HG03175 (cell line): ENCODE data around the gene LSS.
"Not testable (repeated sequence)": the region's sequence is repeated elsewhere in the genome, so short reads cannot be mapped to it uniquely, and the experiment has no call there.

Experiments used
- ATAC-seq: cut with Tn5 transposase; IDR thresholded peaks from one replicate; pipeline ENCODE4 v1.9.1; 2021; ENCODE audit warnings: mild to moderate bottlenecking, moderate library complexity; ENCODE audit not compliant: unreplicated experiment

Gene LSS

DNA sequence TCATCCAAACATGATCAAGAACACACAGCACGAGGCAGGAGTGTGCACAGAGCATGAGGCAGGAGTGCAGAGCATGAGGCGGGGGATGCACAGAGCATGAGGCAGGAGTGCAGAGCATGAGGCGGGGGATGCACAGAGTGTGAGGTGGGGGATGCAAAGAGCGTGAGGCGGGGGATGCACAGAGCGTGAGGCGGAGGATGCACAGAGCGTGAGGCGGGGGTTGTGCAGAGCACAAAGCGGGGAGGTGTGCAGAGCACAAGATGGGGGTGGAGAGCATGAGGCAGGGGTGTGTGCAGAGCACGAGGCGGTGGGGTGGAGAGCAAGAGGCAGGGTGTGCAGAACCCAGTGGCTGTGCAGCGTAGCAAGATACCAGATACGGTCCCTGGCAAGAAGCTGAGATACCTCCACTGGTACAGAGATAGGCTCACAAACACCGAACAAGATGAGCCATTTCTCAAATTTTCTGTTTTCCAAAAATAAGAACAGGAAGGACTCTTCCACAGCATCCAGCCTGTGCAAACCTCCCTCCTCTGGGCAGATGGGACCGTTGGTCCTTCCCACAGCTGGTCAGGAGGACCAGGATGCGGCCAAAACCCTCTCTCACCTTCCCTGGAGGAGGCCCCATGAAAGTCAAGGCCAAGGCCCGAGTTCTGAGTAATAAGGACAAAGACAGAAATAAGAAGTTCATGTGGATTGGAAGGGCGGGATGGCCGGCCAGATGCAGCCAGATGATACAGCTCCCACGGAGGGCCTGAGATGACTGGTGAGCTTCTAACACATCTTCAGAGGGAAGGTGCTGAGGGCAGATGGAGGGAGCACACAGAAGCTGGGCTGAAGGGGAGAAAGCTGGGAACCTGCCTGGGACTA, 56.3 kb downstream of the LSS start:
- ATAC-seq = no peak

DNA sequence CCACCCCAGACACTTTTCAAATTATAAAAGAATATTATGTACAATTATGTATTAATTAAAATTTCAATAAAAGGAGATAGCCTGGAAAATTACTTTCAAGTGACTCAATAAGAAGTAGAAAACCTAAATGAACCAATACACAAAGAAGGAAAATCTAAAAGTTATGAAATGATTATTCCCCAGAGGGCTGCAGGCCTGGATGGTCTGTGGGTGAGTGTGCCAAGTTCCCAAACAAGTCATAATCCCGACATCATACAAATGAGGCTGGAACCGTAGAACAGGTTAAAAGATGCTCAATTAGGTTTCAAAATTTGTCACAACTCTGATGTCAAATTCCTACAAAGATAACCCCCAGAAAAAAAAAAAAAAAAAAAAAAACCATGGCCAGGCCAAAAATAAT, 57.0 kb downstream of the LSS start:
- ATAC-seq = no peak

DNA sequence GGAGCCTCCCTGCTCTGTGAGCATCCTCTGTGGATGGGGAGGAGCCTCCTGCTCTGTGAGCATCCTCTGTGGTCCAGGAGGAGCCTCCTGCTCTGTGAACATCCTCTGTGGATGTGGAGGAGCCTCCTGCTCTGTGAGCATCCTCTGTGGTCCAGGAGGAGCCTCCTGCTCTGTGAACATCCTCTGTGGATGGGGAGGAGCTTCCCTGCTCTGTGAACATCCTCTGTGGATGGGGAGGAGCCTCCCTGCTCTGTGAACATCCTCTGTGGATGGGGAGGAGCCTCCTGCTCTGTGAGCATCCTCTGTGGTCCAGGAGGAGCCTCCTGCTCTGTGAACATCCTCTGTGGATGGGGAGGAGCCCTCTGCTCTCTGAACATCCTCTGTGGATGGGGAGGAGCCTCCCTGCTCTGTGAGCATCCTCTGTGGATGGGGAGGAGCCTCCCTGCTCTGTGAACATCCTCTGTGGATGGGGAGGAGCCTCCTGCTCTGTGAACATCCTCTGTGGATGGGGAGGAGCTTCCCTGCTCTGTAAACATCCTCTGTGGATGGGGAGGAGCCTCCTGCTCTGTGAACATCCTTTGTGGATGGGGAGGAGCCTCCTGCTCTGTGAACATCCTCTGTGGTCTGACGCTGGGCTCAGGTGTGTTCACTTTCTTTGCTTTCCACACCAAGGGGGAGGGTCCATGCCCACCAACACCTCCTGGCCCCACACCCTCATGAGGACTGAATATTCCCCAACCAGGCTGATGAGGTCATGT, 58.0 kb downstream of the LSS start:
- not testable (repeated sequence) for ATAC-seq

DNA sequence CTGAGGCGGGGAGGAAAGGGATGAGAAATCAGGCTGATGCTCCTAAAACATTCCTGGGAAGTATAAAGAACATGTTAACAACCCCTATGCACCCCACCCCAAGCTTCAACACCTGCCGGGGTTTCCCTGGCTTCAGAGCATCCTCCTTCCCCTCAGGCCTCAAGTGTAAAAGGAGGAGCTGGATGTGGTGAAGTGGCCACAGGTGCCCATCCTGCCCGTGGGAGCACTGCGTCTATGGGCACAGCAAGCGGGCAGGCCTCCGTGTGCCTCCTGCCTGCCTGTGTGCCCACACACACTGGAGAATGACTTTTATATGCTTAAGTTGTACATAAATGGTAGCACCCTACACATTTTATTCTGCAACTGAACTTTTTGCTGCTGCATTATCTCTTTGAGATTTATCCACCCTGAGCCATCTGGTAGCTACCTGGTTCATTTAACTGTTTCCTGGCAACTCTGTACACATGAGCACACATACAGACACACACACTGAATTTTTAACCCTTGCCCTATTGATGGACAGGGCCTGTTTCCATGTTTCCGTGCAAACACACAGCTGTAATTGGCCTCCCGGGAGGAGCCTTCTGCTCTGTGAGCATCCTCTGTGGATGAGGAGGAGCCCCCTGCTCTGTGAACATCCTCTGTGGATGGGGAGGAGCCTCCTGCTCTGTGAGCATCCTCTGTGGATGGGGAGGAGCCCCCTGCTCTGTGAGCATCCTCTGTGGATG, 59.8 kb downstream of the LSS start:
- no peak for ATAC-seq

DNA sequence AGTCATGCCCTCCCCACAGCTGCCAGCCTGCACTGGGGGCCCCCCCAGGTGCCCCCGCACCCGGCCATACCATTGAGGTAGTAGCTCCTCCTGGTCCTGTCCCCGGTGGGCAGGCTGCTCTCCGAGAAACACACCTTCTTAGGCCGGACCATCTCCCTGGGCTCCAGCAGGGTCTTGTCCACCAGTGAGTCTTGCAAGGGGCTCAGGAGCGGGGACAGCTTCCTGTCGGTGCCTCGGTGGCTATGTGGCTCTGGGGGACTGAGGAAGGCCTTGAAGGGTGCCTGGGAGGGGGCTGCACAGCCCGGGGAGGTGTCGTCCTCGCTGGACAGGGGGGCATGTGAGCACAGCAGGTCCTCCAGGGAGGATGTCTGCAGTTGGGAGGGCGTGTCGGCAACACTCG, 60.3 kb downstream of the LSS start:
- no peak for ATAC-seq

DNA sequence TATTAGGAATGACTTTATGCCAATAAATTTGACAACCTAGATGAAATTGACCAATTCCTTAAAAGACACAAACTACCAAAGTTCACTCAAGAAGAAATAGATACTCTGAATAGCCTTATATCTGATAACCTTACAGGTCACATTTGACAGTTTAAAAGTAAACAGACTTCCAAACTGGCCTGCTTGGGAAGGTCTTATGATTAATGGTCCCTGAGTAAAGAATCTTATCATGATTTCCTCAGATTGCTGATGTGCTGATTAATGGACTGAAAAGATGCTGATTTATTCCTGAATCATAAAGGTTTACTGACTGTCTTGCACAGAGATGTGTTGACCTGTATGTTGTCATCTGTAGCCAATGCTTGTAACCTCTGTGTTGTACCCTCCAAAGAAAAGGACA, 63.5 kb downstream of the LSS start:
- ATAC-seq = no peak

DNA sequence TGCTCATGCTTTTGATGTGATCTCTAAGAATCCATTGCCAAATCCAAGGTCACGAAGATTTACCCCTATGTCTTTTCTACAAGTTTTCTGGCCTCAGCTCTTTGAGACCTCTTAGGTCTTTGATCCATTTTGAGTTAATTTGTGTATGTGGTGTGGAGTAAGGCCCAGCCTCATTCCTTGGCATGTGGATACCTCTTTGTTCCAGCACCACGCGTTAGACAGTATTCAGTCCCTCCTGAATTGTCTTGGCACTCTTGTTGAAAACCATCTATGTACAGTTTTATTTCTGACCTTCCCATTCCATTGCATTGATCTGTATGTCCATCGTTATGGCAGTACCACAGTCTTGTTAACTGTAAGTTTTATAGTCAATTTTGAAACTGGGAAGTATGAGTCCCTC, 65.2 kb downstream of the LSS start:
- no peak for ATAC-seq

DNA sequence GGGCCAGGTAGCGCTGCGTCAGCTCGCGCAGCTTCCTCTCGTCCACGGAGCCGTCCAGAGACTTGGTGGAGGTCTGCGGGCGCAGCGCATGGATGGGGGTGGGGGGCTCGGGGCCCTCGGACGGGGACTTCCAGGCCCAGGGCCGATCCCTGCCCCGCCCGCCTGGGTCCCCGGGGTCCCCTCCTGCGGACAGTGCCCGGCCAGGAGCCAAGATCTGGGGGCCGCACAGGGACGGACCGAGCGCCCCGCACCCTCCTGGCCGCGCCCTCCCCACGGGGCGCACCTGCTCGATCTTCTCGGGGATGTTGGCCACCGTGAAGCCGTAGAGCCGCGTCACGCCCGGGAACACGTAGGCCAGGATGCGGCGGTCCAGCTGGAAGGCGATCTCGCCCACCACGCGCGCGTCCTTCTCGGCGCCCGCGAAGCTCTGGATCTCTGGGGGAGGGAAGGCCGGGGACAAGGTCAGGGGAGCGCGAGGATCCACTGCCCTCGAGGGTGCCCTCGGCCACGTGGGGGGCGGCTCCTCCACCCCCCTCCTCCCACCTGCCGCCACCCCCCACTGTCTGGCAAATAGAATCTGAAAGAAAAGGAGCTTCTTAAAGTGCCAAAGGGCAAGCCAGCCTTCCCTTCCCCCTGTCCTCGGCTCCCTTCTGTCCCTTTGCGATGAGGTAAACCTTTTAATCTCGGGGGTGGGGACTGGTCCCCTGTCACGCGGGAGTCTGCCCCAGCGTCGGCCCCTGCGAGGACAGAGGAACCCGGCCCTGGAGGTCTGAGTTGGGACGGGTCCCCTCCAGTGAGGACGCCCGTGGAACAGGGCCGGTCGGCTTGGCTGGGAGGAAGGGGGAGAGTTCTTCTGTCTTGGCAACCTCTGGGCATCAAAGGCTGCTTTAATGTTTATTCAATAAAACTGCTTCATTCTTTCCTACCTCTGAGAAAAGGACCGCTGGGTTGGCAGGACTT, 66.7 kb downstream of the LSS start:
- ATAC-seq = no peak

DNA sequence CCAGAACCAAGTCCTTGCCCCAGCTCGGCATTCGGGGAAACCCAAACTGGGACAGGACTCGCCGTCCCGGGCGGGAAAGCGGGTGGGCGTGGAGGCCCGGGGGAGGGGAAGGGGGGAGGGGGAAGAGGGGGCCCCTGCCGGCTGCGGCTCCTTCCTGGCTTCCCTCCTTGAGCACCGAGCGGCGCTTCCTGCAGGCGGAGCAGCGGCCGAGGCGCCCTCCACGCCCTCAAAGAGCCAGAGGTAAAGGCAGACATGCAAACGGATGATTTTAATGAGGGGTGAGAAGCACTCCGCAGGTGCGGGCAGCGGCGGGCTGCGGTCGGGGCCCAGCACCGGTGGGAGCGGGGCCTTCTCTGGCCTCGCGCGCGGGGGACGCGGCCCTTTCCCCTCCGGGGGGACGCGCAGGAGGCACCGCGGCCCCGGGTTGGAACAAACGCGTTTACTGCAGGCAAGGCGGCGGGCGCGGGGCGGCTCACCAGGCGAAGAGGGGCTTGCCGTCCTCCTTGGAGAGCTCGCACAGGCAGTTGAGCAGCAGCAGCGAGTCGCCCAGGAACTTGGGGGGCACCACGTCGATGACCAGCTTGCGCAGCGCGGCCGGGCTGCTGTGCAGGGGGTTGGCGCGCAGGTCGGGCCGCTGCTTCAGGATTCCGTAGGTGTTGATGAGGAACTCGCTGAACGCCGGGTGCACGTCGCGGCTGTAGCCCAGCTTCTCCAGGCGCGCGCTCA, 67.5 kb downstream of the LSS start:
- no peak for ATAC-seq

DNA sequence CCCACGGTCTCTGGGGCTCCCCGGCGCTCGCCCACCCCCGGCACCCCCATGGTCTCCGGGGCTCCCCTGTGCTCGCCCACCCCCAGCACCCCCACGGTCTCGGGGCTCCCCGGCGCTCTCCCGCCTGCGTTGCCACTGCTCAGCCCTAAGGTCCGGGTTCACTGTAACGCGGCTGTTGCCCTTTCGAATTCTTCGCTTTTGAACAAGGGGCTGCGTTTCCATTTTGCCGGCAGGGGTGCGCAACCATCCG, 68.0 kb downstream of the LSS start:
- ATAC-seq = no peak

DNA sequence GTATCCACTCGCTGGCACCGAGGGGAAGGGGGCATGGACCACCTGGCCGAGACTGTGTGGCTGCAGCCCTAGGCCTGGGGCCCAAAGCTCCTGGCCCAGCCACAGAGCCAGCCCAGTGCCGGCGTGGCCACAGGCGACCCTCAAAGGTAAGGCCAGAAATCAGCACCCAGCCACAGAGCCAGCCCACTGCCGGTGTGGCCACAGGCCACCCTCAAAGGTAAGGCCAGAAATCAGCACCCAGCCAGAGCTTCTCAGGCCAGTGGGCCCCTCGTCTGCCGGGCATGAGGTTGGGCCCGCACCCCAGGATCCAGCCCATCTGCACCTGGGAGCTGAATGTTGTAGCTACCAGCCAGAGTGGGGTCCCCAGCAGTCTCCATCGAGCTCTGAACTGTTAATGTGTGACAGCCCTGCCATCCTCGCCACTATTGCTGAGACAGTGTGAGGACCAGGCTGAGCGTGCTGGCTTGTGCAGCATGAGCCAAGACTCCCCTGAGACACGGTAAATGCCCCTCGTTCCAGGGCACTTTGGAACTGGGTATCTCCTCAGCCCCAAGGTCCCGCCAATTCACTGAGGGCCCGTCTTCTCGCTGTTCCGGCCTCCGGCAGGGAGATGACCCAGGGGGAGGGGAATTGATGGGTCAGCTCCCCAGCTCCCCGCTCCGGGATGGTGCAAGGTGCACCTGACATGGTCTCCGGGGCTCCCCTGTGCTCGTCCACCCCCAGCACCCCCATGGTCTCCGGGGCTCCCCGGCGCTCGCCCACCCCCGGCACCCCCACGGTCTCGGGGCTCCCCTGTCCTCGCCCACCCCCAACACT, 68.5 kb downstream of the LSS start:
- ATAC-seq = no peak

DNA sequence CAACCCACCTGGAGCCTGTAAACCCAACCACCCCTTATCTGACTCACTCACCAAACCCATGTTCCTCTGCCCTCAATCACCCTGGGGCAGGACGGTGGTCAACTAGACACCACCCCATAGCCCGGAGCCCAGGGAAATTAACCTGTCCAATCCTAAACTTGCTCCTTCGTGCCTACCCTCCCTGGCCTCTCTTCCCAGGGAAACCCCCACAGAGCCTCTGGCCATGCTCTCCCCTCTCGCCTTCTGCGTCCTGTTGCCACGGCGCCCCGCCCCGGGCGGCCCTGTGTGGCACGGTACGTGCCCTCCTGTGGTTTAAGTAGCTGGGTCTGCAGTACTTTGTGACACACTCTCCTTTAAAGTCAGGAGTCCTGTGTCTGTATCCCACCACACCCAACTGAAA, 69.2 kb downstream of the LSS start:
- no peak for ATAC-seq

DNA sequence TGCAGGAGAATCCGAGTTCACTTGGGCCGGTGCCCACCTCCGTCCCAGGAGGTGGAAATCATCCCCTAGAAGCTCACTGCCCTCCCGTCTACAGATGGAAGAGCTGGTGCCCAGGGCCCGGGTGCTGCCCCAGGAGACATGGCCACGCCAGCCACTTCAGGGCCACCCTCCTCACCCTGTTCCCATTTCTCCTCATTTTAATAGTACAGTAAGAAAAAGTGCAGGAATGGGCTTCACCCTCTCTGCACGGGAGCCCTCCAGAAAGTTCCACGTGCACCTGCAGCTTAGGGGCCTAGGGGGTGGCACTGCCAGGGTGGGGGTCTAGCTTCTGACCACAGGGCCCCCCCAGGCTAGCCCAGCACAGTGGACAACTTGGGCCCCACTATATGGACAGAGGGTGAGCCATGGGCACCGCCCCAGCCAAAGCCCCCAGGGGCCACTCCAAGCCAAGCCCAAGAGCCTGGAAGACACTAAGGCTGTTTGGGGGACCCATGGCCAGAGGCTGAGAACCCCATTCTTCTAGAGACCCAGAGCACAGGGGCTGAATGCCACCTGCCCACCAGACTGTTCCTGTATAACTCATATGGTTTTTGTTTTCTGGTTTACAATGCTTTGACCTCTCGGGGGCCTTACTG, 69.8 kb downstream of the LSS start:
- no peak for ATAC-seq

DNA sequence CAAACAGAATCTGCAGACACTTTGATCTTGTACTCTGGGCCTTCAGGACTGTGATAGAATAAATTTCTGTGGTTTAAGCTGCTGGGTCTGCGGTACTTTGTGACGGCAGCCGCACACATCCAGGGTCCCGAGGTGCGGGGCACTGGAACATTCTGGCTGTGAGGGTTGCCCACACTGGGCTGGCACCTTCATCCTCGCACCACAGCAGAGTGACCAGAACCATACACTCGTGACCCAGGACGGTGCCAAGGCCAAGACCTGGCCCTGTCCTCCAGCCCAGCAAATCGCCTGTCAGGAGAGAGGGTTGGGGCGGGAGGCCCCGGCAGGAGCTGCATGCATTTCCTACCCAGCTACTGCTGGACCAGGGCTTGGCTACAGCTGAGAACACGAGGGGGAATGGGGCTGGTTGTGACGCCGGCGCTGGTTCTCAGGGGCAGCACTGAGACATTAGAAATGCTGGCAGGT, 70.6 kb downstream of the LSS start:
- ATAC-seq = no peak

DNA sequence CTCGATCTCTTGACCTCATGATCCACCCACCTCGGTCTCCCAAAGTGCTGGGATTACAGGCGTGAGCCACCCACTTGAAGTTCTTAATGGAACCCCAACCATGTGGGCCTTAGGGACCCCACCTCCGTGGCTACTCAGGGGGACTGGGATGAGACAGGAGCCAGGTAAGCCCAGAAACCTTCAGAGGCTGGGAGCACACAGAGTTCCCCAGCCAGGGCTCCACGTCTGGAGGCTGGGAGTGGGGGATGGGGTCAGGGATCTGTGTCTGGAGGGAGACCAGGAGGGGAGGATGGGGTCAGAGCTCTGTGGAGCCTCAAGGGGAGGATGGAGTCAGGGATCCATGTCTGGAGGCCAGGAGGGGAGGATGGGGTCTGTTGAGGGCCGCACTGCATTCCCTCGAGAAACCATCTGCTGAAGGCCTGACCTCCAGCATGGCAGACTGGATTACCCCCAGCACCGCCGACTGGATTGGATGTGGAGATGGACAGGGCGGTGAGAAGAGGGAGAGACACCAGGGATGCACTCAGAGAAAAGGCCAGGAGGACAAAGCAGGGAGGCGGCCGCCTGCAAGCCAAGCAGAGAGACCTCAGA, 71.1 kb downstream of the LSS start:
- no peak for ATAC-seq

DNA sequence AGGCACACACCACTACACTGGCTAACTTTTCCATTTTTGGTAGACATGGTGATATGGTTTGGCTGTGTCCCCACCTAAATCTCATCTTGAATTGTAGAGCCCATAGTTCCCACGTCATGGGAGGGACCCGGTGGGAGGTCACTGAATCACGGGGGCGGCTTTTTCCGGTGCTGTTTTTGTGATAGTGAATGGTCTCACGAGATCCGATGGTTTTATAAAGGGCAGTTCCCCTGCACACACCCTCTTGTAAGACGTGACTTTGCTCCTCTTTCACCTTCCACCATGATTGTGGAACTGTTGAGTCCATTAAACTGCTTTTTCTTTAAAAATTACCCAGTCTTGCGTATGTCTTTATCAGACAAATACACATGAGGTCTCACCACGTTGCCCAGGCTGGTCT, 71.9 kb downstream of the LSS start:
- no peak for ATAC-seq

DNA sequence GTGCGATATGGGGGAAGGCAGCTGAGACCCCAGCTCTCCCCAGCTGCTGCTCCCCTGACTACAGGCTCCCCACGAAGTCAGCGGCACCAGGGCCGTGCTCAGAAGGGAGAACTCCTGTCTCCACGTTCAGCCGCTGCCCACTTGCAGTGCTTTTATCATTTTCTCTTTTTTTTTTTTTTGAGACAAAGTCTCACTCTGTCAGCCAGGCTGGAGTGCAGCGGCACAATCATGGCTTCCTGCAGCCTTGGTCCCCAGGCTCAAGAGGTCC, 72.3 kb downstream of the LSS start:
- ATAC-seq = no peak

DNA sequence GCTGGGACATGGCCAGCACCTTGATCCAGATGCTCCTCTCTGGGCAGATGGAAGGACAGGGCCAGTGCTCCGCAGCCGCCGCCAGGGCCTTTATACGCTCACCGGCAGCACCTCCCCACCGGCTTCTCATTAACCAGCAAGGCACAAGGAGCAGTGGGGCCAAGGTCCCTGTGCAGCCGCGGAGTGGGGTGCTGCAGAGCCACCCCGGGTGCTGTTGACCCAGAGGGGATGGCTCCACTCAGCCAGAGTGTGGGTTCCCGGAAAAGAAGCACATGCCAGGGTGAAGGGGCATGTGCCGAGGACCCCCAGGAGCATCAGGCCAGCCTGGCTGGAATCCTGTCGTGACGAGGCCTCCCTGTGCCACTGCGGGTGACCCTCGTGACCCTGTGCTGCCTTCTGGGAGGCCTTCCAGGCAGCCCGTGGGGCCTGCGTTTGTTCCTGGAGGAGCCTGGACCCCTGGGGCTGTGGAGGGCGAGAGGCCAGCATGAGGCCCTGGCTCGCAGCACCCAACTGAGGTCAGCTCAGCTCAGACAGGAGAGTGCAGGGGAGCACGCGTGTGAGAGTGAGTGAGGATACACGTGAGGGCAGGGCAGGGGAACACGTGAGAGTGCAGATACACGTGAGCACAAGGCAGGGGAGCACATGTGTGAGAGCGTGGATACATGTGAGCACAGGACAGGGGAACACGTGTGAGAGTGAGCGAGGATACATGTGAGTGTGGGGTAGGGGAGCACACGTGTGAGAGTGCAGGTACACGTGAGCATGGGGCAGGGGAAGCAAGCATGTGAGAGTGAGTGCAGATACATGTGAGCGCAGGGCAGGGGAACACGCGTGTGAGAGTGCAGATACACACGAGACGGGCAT, 72.8 kb downstream of the LSS start, which contains the start of gene FTCD:
Gene FTCD (minus strand): TSS at position 66 of the 864 bp plus-strand sequence. CDS start 56 bp downstream, at position 10.
- no peak for ATAC-seq
